Stomach (tissue), 9 donors: ENCODE data around the gene MUSTN1. TPM values are rescaled to one million over a fixed set of nuclear protein-coding genes. Genes with fewer than 3 reads are reported as not detected.

Experiments used
- DNase-seq, 2 donors: peaks; one replicate each; pipeline versions ENCODE4 v3.0.0 to v3.0.0-alpha.2; 2013 to 2019
- H3K27ac ChIP-seq, 5 donors: fragments of 200-600 bp in 4 of 5; sonication (generic) in 4 of 5; one replicate each; pipeline ENCODE4 v1.5.1; 2013 to 2019; ENCODE audit warnings: mild to moderate bottlenecking in 1 of 5, moderate library complexity in 1 of 5
- H3K27me3 ChIP-seq, 3 donors: fragments of 200-600 bp; sonication (generic); one replicate each; pipeline ENCODE4 v1.5.1; 2017 to 2019; ENCODE audit warnings: mixed run types in 1 of 3
- H3K36me3 ChIP-seq, 4 donors: fragments of 200-600 bp; sonication (generic); 1 replicate in 3 of 4; 2 replicates in 1 of 4; pipeline ENCODE4 v1.5.1; 2016 to 2019
- H3K4me1 ChIP-seq, 4 donors: fragments of 200-600 bp; sonication (generic); one replicate each; pipeline ENCODE4 v1.5.1; 2016 to 2019
- H3K4me3 ChIP-seq, 4 donors: fragments of 200-600 bp; sonication (generic) in 3 of 4; one replicate each; pipeline ENCODE4 v1.5.1; 2016 to 2019; ENCODE audit warnings: mild to moderate bottlenecking in 1 of 4
- H3K9me3 ChIP-seq, 4 donors: fragments of 200-600 bp; sonication (generic); one replicate each; pipeline ENCODE4 v1.5.1; 2016 to 2019
- EP300 ChIP-seq: sonication (generic); formaldehyde crosslinking; IDR thresholded peaks from one replicate; pipeline ENCODE4 v1.6.1; 2017; ENCODE audit warnings: antibody characterized with exemption
- POLR2A ChIP-seq, 4 donors: fragments of 450-650 bp; IDR thresholded peaks; one replicate each; pipeline ENCODE4 v1.6.1; 2016; ENCODE audit warnings: antibody characterized with exemption in 4 of 4, control low read depth in 2 of 4, mild to moderate bottlenecking in 1 of 4, moderate library complexity in 1 of 4
- POLR2AphosphoS5 ChIP-seq, 3 donors: sonication (generic); formaldehyde crosslinking; IDR thresholded peaks; one replicate each; pipeline ENCODE4 v1.6.1; 2016; ENCODE audit warnings: antibody characterized with exemption in 3 of 3
- WGBS, 5 donors: extraction: QIAGEN DNeasy Blood & Tissue Kit in 3 of 5; methylation state at CpG; one replicate each; pipeline versions ENCODE4 v1.1.5 to v1.1.7; 2013 to 2018; 5-methylcytosine and 5-hydroxymethylcytosine counted together
- intact Hi-C: fragments of 100-400 bp; cut with DNase I; formaldehyde crosslinking; loops from one replicate; pipeline ENCODE4 v1.15.1; 2023; ENCODE audit warnings: low total_unique reads
- polyA plus RNA-seq, 3 donors: library from polyadenylated mRNA; stranded (reverse); fragments of 200-250 nt; gene quantifications; one replicate each; pipeline ENCODE4 v1.2.3, GENCODE V29; 2013
- total RNA-seq, 5 donors: library from RNA; depleted of rRNA; stranded (reverse); fragments of >200 nt; gene quantifications; one replicate each; pipeline versions ENCODE4 v1.1.0 to v1.2.3, GENCODE V29; 2014 to 2016
- TF ChIP-seq, protein P1 (sequence below), 7 experiments: fragments of 450-650 bp in 4 of 7; fragments of 200-600 bp in 3 of 7; sonication (generic) in 3 of 7; IDR thresholded peaks; one replicate each; pipeline ENCODE4 v1.5.1; 2016 to 2019; ENCODE audit warnings: antibody characterized with exemption in 7 of 7, control low read depth in 2 of 7, mild to moderate bottlenecking in 1 of 7
- donor health status: healthy with polysubstance abuse.
- donor health status: Bipolar disorder and iron deficiency.
- donor health status: healthy.

MUSTN1 gene
- total and polyA plus RNA-seq, 8 donors, result 1.8 to 45.5 (median 15.4) TPM; not detected in 2

DNA sequence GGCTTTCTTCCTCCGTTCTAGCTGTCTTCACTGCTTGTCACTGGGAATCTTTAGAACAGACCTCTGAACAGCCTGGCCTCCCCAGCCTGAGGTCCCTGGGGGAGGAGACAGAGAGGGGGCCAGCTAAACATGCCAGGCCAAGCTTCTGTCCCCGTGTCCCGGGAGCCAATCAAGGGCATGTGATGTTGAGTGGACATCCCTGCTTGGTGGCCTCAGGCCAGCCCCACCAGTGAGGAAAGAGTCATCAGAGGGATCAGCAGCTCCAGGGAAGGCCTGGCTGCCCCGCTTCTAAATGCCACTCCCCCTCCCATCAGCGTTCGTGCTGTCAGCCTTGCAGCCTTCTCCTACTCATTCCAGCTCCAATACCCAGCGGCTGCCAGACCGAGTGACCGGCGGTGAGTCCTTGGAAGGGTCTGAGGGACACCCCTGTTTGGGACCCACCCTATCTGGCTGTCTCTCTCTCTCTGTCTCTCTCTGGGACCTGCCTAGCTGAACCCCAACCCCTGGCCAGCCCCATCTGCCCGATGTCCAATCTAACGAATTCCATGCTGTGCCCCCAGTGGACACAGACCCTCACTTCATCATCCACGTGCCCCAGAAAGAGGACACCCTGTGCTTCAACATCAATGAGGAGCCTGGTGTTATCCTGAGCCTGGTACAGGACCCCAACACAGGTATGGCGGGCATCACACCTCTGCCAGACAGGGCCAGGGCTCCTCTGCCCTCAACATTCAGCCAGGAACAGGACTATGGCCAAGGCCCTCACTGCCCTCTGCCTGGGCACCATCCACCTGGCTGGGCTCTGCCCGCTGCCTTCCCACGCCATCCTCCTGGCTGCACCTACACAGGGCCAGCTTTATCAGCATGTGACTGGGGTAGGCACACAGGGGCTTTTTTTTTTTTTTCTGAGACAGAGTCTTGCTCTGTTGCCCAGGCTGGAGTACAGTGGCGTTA lies 46.9 kb downstream of the MUSTN1 start:
- DNase-seq, result no peak

DNA sequence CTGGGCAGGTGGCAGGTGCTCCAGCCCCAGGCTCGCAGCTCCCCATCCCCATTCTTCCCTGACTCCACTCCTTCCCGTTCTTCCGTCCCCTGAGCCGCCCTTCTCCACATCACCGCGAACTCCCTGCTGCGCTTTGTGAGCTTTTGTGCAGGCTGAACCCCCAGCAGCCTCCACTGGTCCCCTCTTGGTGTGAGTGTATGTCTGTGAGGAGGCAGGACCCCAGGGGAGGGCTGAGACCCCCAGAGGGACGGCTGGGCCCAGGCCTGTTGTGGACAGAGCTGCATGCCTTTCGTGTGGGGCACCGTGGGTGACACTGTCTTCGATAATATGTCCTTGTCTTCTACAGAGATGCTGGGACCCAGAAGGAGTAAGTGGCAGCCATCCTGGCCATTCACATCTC lies 47.6 kb downstream of the MUSTN1 start:
- WGBS, 5 donors, result 80 to 87% (median 84%) methylated on average over 11 of the region's 11 CpGs
- Histone ChIP-seq H3K4me1 (no peaks in the 10 kb centered on the region), H3K27ac (no peak overlapping the region), H3K36me3 (no peaks in the 10 kb centered on the region), H3K27me3 (no peaks in the 10 kb centered on the region), H3K9me3 (no peaks in the 10 kb centered on the region), H3K4me3 (no peak overlapping the region)
- intact Hi-C loops, result no loop called here
- TF ChIP-seq, protein P1, sequence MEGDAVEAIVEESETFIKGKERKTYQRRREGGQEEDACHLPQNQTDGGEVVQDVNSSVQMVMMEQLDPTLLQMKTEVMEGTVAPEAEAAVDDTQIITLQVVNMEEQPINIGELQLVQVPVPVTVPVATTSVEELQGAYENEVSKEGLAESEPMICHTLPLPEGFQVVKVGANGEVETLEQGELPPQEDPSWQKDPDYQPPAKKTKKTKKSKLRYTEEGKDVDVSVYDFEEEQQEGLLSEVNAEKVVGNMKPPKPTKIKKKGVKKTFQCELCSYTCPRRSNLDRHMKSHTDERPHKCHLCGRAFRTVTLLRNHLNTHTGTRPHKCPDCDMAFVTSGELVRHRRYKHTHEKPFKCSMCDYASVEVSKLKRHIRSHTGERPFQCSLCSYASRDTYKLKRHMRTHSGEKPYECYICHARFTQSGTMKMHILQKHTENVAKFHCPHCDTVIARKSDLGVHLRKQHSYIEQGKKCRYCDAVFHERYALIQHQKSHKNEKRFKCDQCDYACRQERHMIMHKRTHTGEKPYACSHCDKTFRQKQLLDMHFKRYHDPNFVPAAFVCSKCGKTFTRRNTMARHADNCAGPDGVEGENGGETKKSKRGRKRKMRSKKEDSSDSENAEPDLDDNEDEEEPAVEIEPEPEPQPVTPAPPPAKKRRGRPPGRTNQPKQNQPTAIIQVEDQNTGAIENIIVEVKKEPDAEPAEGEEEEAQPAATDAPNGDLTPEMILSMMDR (IDR thresholded peaks at IDR 0.05), result no peak
- no peak for TF ChIP-seq POLR2AphosphoS5 (IDR thresholded peaks at IDR 0.05)
- no peak for TF ChIP-seq POLR2A (IDR thresholded peaks at IDR 0.05)
- no peak for TF ChIP-seq EP300
- DNase-seq, result no peak

More for the DNA sequence above, 46.9 kb downstream of the MUSTN1 start:
- TF ChIP-seq EP300 (no peak), POLR2AphosphoS5 (IDR thresholded peaks at IDR 0.05) (no peak), POLR2A (IDR thresholded peaks at IDR 0.05) (no peak)
- TF ChIP-seq, protein P1 (IDR thresholded peaks at IDR 0.05), result no peak
- Histone ChIP-seq H3K36me3 (no peaks in the 10 kb centered on the region), H3K9me3 (no peaks in the 10 kb centered on the region), H3K4me1 (no peaks in the 10 kb centered on the region), H3K27me3 (no peaks in the 10 kb centered on the region), H3K27ac (no peak overlapping the region), H3K4me3 (no peak overlapping the region)
- 69 to 77% (median 73%) methylated on average over 12 to 17 of the region's 17 CpGs for WGBS, 5 donors
- intact Hi-C loops, result no loop called here

DNA sequence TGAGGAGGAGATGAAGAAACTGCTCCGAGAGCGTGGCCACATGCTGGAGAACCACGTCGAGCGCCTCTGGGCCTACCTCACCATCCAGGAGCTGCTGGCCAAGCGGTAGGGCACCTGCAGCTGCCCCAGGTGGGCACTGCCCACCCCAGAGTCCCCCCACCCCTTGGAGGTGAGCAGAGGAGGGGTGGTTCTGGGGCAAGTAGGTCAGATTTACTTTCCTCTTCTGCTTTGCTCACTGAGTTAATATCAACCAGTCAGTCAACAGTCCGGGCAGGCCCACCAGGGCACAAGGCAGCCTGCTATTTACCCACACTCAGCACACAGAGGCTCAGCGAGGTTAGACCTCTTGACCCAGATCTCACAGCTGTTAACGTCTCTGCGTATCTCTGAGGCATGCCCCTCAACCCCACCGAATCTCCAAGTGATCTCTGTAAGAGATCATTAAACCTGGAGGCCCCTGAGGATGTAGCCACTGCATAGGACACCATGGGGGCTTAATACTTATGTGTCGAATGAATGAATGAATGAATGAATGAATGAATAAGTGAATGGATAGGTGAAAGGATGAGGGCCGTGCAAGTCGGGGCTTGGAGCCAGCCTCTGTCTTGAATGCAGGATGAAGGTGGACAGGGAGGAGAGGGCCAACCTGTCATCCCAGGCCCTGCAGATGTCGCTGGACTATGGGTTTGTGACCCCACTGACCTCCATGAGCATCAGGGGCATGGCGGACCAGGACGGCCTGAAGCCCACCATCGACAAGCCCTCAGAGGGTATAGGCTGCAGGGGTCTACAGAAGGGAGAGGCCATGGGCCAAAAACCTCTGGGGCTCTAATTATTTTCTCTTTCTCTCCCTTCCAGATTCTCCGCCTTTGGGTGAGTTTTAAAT lies 48.2 kb downstream of the MUSTN1 start:
- no peak for DNase-seq
- TF ChIP-seq POLR2A (IDR thresholded peaks at IDR 0.05) (no peak), EP300 (no peak), POLR2AphosphoS5 (IDR thresholded peaks at IDR 0.05) (no peak)
- TF ChIP-seq, protein P1 (IDR thresholded peaks at IDR 0.05), result no peak
- H3K9me3 ChIP-seq, result no peaks in the 10 kb centered on the region
- no peaks in the 10 kb centered on the region for H3K27me3 ChIP-seq
- no peaks in the 10 kb centered on the region for H3K4me1 ChIP-seq
- H3K36me3 ChIP-seq, result no peaks in the 10 kb centered on the region
- WGBS, 5 donors, result 66 to 78% (median 73%) methylated on average over 19 of the region's 19 CpGs
- H3K4me3 ChIP-seq, result no peak overlapping the region
- no peak overlapping the region for H3K27ac ChIP-seq
- intact Hi-C loops, result no loop called here

DNA sequence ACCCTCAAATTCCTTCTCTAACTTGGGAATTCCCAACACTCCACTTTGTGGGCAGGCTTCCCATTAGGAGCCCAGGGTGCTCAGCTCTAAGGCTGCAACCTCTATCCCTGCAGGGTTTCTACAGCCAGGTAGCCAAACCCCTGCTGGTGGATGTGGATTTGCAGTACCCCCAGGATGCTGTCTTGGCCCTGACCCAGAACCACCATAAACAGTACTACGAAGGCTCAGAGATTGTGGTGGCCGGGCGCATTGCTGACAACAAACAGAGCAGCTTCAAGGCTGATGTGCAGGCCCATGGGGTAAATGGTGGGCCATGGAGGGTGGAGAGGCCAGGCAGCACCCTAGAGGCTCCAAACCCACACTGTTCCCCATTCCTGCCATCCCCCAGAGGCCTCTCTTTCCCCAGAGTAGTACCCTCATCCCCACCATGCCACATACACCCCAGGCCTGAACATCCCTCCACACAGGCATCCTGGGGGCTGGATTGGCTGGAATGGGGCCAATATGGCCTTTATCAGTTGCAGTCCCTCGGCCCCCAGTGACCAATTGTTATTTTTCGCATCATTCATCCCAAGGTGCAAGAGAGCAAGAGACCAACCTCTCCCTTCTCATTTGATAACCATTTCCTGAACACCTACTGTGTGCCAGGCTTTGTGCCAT lies 49.8 kb downstream of the MUSTN1 start:
- WGBS, 5 donors, result 77 to 88% (median 84%) methylated on average over 4 to 5 of the region's 5 CpGs
- Histone ChIP-seq H3K9me3 (no peaks in the 10 kb centered on the region), H3K36me3 (no peaks in the 10 kb centered on the region), H3K4me3 (no peak overlapping the region), H3K27me3 (no peaks in the 10 kb centered on the region), H3K27ac (no peak overlapping the region), H3K4me1 (no peaks in the 10 kb centered on the region)
- TF ChIP-seq, protein P1 (IDR thresholded peaks at IDR 0.05), result no peak
- TF ChIP-seq EP300, result no peak
- no peak for TF ChIP-seq POLR2AphosphoS5 (IDR thresholded peaks at IDR 0.05)
- TF ChIP-seq POLR2A (IDR thresholded peaks at IDR 0.05), result no peak
- intact Hi-C loops, result no loop called here
- DNase-seq, result no peak
